ACC112 (cell line): ENCODE measurements around the gene COPS7B.

Experiments used
- H2AFZ ChIP-seq: fragments of 200-600 bp; sonication (generic); one replicate; pipeline ENCODE4 v1.6.0; 2017; ENCODE audit warnings: antibody characterized with exemption, low read length; ENCODE audit not compliant: unreplicated experiment
- H3K27ac ChIP-seq: fragments of 200-600 bp; sonication (generic); 2 replicates; pipeline ENCODE4 v1.5.1; 2014; ENCODE audit warnings: low read depth, mild to moderate bottlenecking, antibody characterized with exemption, low read length, moderate library complexity
- H3K27me3 ChIP-seq: fragments of 200-600 bp; sonication (generic); 2 replicates; pipeline ENCODE4 v1.6.1; 2014; ENCODE audit warnings: mild to moderate bottlenecking, antibody characterized with exemption, low read length, moderate library complexity, mixed read lengths; ENCODE audit not compliant: insufficient read depth
- H3K36me3 ChIP-seq: fragments of 200-600 bp; sonication (generic); 2 replicates; pipeline ENCODE4 v1.6.1; 2016; ENCODE audit warnings: mild to moderate bottlenecking, antibody characterized with exemption, low read length, moderate library complexity, mixed read lengths; ENCODE audit not compliant: insufficient read depth
- H3K4me1 ChIP-seq: fragments of 200-600 bp; sonication (generic); one replicate; pipeline ENCODE4 v1.6.1; 2016; ENCODE audit warnings: low read length, mixed read lengths; ENCODE audit not compliant: insufficient read depth, unreplicated experiment, control insufficient read depth
- H3K4me3 ChIP-seq: fragments of 200-600 bp; sonication (generic); 2 replicates; pipeline ENCODE4 v1.5.1; 2014; ENCODE audit warnings: mild to moderate bottlenecking, low read depth, low read length
- H3K79me2 ChIP-seq: fragments of 200-600 bp; sonication (generic); one replicate; pipeline ENCODE4 v1.6.0; 2016; ENCODE audit warnings: low read length; ENCODE audit not compliant: control insufficient read depth, unreplicated experiment, insufficient read depth

COPS7B gene

DNA sequence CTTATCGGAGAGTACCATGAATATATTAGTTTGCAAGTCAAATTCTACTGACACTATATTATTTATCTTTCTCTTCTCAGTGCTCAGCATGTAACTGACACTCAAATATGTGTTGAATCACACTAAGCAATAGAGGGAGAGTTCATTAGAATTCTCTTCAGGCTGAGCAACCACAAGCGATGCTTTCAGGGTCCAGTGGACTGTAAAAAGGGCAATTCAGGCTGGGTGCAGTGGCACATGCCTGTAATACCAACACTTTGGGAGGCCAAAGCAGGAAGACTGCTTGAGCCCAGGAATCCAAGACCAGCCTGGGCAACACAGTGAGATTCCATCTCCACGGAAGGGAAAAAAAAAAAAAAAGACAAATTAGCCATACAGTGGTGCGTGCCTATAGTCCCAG, 21.5 kb upstream of the COPS7B start:
- H3K79me2 ChIP-seq, result no peaks in the 10 kb centered on the region
- no peaks in the 10 kb centered on the region for H3K27me3 ChIP-seq
- H3K36me3 ChIP-seq, result no peaks in the 10 kb centered on the region
- H3K4me1 ChIP-seq, result no peaks in the 10 kb centered on the region
- H3K27ac ChIP-seq, result no peak overlapping the region
- H2AFZ ChIP-seq, result no peak overlapping the region
- no peak overlapping the region for H3K4me3 ChIP-seq

DNA sequence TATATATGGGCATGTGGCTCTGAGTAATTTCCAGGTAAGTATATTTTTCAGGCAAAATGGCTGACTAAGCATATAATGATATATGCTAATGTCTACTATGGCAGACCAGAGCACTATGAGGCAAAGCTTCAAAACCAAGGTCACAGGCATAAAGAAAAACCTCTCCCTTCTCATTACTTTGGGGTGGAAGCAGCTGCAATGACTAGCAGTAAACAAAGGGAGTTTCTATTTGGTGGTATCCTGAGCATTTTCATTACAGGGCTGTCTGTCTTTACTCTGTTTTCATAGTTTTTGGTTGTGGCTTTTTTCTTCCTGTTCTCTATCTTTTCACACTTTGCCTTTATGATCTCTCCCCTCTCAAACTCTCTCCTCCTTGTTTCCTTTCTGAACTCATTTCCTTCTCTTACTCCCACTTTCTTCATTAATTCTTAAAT, 20.7 kb upstream of the COPS7B start:
- Histone ChIP-seq H3K4me3 (no peak overlapping the region), H3K79me2 (no peaks in the 10 kb centered on the region), H3K36me3 (no peaks in the 10 kb centered on the region), H2AFZ (no peak overlapping the region), H3K27me3 (no peaks in the 10 kb centered on the region), H3K27ac (no peak overlapping the region), H3K4me1 (no peaks in the 10 kb centered on the region)

DNA sequence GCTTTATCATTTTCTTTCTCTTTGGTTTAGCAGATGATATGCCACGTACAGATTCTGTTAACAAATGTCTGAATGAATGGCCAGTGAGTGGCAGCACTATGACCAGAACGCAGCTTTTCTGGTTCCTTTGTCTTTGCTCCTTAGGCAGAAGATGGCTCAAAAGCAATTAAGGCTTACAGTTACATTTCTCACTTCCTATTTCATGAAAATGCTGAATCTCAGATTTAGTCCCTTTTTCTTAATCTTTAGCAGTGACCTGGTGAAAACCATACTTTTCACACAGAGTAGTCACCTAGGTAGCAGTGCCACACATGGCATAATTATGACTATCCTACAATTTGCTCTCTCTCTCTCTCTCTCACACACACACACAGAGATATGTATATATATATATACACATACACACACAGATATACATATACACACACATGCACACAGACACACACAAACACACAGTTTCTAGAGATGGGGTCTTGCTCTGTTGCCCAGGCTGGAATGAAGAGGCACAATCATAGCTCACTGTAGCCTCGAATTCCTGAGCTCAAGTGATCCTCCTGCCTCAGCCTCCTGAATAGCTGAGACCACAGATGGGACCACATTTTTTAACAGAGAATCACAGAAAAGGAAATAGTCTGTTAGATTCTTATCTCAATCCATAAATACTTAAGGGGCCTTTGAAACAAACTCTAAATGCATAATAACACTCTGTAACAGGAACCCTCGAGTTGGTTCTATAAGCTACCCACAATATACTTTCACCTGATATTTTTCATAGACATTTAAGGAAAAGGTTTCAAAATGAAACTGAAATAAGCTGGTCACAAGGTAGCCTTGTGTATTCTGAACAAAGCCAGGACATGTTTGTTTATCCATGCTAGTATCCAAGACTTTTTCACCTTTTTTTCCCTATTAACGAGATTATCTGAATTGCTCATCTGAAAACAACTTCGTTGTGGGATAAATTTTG, 16.8 kb upstream of the COPS7B start:
- Histone ChIP-seq H2AFZ (no peak overlapping the region), H3K27ac (no peak overlapping the region), H3K4me1 (no peaks in the 10 kb centered on the region), H3K4me3 (no peak overlapping the region), H3K27me3 (no peaks in the 10 kb centered on the region), H3K79me2 (no peaks in the 10 kb centered on the region), H3K36me3 (no peaks in the 10 kb centered on the region)

DNA sequence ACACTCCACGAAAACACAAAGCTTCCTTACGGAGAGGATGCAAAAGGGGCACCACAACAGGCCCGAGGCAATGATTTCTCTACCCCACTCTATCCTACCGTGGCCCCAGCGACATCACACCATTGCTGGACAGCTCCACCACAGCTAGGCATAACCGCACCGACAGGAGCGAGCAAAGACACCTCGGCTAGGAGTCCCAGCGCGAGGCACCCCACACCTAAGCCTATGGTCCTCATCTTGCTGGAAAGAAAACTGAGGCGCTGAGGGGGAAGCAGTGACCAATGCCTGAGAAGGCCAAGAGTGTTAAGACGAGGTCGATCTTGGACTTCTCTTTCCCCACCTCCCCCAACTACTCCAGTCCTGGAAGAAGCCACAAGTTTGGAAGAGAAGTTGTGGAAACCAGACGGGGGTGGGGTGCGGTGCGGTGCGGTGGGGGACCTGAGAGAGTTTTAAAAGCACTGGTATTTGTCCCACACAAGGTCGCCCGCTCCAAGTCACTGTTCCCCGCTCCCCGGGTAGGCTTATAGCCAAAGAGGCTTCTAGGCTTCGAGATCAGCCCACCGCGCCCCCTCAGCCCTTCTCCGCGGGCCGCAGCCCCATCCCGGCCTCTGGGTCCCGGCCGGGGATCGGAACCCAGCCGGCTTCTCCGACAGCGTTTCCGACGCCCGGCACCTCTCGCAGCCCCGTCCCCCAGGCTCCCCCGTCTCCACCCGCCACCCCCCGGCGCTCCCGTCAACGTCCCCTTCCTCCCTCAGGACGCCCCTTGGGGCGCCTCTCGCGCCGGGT, 5.9 kb upstream of the COPS7B start:
- Histone ChIP-seq H3K4me1 (peaks cover 13% of the 10 kb centered on the region), H3K4me3 (peak overlapping the region; percentile 85), H3K79me2 (peaks cover 28% of the 10 kb centered on the region), H3K36me3 (no peaks in the 10 kb centered on the region), H3K27ac (no peak overlapping the region), H2AFZ (peak overlapping the region; percentile 90), H3K27me3 (no peaks in the 10 kb centered on the region)

DNA sequence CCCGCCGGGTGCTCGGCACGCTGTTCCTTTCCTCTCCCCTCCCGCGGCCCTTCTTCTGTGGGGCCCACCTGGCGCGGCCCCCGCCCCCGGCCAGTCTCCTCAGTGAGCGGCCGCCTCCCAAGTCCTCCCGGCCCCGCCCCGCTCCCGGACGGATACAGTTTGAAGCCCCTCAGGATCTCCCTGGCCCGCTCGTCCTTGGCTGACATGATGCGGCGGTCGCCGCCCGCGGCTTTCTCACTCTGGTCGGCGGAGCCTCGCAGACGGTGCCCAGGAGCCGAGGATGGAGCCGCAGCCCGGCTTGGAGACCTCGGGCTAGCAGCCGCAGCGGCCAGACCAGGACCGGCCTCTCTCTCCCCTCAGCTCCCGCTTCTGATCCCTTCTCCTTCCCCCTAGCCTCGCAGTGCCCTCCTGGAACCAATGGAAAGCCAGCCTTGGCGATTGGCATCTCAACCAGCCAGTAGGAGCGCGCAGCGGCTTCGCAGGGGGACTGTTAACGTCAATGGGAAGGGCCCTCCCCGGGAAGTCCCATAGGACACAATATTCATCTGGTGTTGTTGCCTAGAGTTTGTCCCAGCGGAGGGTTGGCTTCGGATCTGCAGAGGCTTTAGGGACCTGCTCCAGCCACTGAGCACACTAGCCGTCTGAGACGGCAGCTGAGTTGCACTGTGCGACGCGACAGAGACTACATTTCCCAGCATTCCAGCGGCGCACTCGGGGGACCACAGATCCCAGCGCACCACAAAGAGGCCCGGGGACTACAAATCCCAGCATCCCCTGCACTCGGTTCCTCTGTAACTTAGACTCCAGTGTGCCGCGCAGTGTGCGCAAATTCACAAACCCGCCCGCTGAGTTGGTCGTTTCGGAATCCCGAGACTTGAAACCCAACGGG, 5.1 kb upstream of the COPS7B start, which contains the start of gene PDE6D:
TSS of gene PDE6D (minus strand) at position 374 of the 889 bp plus-strand sequence. CDS start at position 206, 168 bp downstream.
- Histone ChIP-seq H2AFZ (peak within 1 kb of the TSS; percentile 99), H3K36me3 (no peaks in the 10 kb centered on the region), H3K4me3 (peak within 1 kb of the TSS; percentile 85), H3K79me2 (peaks cover 34% of the 10 kb centered on the region), H3K27ac (peak within 1 kb of the TSS; percentile 62), H3K27me3 (no peaks in the 10 kb centered on the region), H3K4me1 (peaks cover 13% of the 10 kb centered on the region)

DNA sequence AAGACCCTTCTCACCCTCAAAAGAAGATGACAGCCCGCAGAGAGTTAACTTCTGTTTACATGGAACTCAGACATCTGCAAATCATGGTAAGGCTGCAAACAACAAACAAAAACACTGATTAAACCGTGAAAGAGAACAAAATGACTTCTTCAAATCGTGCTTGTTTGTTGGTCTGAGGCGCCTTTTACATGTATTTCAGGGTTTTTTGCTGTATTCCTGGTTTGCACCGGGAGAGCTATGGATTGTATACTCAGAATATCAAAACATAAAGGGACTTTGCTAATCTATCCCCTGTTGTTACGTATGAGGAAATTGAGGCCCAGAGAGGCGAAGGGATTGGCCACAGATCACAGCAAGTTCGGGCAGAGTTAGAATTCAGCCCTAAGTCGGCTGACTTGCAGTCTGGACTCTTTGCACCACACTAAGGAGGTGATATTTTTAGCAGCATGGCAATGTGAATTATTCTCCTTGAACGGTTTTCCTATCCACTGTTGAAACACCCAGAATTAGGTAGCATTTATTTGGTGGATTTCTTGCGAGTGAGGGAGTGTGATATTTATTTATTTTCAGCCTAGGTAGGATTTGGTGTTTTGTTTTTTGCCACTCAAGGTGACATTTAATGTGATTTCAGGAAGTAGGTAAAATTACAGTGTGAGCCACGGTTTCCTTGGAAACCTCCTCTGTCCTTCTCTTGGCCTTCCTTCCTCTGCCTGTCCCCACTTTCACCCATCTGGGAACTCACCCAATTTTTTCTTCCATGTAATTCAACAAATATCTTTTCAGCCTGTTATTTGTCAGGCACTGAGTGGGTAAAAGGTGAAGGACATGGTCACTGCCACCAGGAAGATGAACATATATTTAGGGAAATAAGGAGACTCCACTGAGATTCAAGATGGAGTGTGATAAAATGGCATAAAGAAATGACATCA, 4.2 kb upstream of the COPS7B start:
- H3K4me3 ChIP-seq, result peak overlapping the region; percentile 85
- H3K27me3 ChIP-seq, result no peaks in the 10 kb centered on the region
- H3K79me2 ChIP-seq, result peaks cover 40% of the 10 kb centered on the region
- peak overlapping the region; percentile 62 for H3K27ac ChIP-seq
- peak overlapping the region; percentile 99 for H2AFZ ChIP-seq
- H3K4me1 ChIP-seq, result peaks cover 13% of the 10 kb centered on the region
- no peaks in the 10 kb centered on the region for H3K36me3 ChIP-seq

DNA sequence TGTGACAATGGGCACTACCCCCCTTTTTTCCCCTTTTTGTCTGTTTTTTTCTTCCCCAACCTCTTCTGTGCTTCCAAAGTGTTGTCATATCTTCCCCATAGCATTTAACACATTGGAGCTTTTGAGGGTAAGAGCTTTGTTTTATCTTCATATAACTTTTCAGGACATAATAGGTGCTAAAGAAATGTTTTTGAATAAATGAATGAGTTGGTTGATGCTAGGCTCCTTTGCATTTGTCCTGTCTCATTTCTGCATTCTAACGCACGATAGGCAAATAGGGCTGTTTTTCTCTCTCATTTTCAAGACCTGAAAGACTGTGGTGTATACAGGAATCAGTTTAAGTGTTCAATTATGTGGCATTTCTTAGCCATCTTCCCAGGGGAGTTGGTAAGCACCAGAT, 832 bp upstream of the COPS7B start:
- Histone ChIP-seq H3K79me2 (peaks cover 63% of the 10 kb centered on the region), H3K36me3 (no peaks in the 10 kb centered on the region; the same call in 1 of the 2 replicates), H3K4me3 (peak overlapping the region; percentile 88), H3K27ac (no peak overlapping the region), H3K4me1 (peaks cover 18% of the 10 kb centered on the region), H3K27me3 (no peaks in the 10 kb centered on the region), H2AFZ (peak overlapping the region; percentile 62)

DNA sequence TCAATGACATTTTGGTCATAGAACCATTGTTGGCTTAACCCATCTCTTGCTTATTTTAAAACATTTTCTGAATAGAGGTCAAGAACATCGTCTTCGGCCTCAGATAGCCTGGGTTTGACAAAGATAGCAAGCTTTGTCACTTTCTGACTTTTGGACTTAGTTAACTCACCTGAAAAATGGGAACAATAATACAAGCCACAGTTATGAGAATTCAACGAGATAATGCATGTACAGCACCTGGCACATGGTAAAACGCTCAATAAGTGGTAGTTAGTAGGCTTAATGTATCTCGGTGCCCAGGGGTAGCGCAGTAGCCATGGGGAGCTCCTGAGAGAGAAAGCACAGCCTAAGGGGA, 446 bp upstream of the COPS7B start:
- Histone ChIP-seq H3K36me3 (no peaks in the 10 kb centered on the region; the same call in 1 of the 2 replicates), H3K4me3 (peak overlapping the region; percentile 88), H3K27ac (no peak overlapping the region), H3K79me2 (peaks cover 64% of the 10 kb centered on the region), H3K27me3 (no peaks in the 10 kb centered on the region), H3K4me1 (peaks cover 18% of the 10 kb centered on the region), H2AFZ (peak overlapping the region; percentile 62)

DNA sequence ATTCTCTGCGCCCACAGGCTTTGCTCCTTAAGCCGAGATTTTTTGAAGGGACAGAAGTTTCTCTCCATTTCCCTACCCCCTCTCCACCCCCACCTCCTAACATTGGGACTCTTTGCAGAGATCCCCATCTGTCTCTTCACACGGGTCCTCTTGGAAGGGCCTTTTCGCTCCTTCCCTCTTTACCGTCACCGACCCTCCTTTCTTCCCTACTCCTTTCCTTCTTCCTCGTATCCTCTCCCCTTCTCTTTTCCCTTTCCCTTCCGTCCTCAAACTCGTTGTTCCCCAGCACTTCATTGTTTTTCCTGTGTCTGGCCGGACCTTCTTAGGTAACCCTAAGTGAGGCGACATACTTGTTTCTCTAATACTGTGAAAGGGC, 660 bp downstream of the COPS7B start:
- H3K4me1 ChIP-seq, result peaks cover 18% of the 10 kb centered on the region
- H3K27me3 ChIP-seq, result no peaks in the 10 kb centered on the region
- peaks cover 5% of the 10 kb centered on the region for H3K36me3 ChIP-seq
- H3K79me2 ChIP-seq, result peaks cover 72% of the 10 kb centered on the region
- H2AFZ ChIP-seq, result no peak overlapping the region
- no peak overlapping the region for H3K27ac ChIP-seq
- H3K4me3 ChIP-seq, result peak overlapping the region; percentile 88
